Measurements from ENCODE around the gene BTN3A1.
"Not testable (repeated sequence)": the region's sequence is repeated elsewhere in the genome, so short reads cannot be mapped to it uniquely, and the experiment has no call there.

The BTN3A1 gene

DNA sequence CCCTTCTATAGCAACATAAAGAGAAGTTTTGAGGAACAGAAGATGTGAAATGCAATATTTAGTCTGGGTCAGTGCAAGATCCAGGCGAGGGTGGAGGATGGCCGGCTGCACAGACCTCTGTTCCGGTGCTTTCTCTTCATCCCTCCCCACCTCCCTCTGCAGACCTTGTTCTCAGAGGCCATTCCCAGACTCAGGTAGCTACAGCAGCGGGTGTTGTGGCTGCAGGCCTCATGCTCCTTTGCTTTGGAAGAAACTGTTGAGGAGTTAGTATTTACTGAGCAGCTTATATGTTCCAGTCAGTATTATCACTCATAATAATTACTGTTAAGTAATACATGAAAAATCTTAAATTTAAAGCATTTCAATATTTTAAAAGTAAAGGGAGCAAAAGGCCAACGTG lies 39.9 kb downstream of the BTN3A1 start:
- DNase-seq (ENCODE audit: low read depth): no peak

- no peak for DNase-seq (ENCODE audit: low read depth)
These were observed 44.0 kb downstream of the BTN3A1 start for GRCh38 chr6:26445934-26446667.

GRCh38 chr6:26447257-26447656 lies 45.2 kb downstream of the BTN3A1 start:
- DNase-seq (ENCODE audit: low read depth): no peak

GRCh38 chr6:26450240-26450639 lies 48.2 kb downstream of the BTN3A1 start:
- DNase-seq (ENCODE audit: low read depth): no peak

- no peak for DNase-seq (ENCODE audit: low read depth)
These were observed 50.7 kb downstream of the BTN3A1 start for GRCh38 chr6:26452631-26453235.

GRCh38 chr6:26454631-26455030 lies 52.6 kb downstream of the BTN3A1 start:
- no peak for DNase-seq (ENCODE audit: low read depth)

- DNase-seq (ENCODE audit: low read depth): no peak
These were observed 53.4 kb downstream of the BTN3A1 start for GRCh38 chr6:26455357-26455970.

- no peak for DNase-seq (ENCODE audit: low read depth)
These were observed 55.3 kb downstream of the BTN3A1 start for GRCh38 chr6:26457264-26457805.

DNA sequence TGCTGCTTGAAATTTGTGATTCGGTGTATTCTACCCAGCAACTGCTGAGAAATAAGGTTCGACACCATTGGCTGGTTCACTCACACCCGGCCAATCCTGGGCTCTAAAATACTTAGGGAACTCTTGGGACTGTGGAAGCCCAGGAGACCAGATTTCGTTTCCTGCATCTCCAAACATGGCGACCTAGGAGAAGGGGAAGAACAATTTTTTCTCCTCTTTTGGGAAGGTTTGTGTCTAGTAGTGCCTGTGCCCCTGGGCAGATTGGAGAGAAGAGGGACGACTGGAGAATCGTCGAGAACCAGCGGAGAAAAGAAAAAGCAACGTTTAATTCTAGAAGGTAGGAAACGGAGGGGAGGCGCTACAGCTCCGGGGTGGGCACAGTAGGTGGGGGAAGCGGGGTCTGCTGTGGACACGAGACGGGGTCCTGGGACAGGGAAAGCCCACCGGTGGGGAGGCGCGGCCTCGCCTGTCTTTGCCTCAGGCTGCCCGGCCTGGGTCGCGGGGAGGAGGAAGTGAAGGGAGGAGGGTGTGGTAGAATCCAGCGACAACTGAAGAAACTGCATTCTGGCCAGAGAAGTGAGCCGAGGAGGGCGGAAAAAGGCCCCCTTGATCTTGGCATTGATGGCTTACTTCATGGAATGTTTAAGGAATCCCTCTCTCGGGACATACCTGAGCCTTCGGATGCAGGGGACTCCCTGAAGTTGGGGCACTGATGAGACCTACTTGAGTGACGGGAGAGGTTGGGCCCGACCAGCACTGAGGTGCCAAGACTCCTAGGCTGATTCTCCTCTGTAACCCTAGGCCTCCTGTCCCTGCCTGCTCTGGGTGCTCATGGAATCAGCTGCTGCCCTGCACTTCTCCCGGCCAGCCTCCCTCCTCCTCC lies 56.0 kb downstream of the BTN3A1 start, which contains the start of gene BTN2A1:
Gene BTN2A1, plus strand, starts transcription at position 150 of the 883 bp plus-strand sequence. Its CDS starts 682 bp downstream, at position 832.
- peak; percentile 40 for DNase-seq (ENCODE audit: low read depth)

DNA sequence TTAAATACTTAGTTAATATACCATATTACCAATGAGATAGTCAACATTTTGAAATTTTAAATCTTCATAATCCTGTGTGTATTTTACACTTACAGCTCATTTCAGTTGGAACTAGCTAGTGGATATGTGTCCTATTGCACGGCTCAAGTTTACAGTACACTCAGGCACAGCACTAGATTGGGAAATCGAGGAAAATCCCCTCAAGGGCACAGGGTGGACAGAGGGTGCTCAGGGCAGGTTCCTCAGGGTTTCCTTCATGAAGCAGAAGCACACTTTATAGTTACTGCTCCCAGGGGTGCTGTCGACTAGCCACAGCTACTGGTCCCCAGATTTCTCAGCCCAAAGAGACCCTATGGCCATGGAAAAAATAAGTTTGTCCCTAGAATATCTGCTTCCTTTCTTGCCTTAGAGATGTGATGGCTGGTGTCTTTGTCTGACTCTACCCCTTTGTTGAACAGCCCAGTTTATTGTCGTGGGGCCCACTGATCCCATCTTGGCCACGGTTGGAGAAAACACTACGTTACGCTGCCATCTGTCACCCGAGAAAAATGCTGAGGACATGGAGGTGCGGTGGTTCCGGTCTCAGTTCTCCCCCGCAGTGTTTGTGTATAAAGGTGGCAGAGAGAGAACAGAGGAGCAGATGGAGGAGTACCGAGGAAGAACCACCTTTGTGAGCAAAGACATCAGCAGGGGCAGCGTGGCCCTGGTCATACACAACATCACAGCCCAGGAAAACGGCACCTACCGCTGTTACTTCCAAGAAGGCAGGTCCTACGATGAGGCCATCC lies 57.1 kb downstream of the BTN3A1 start:
- no peak for DNase-seq (ENCODE audit: low read depth)

- DNase-seq (ENCODE audit: low read depth): not testable (repeated sequence)
These were observed 59.3 kb downstream of the BTN3A1 start for GRCh38 chr6:26461353-26461752.

DNA sequence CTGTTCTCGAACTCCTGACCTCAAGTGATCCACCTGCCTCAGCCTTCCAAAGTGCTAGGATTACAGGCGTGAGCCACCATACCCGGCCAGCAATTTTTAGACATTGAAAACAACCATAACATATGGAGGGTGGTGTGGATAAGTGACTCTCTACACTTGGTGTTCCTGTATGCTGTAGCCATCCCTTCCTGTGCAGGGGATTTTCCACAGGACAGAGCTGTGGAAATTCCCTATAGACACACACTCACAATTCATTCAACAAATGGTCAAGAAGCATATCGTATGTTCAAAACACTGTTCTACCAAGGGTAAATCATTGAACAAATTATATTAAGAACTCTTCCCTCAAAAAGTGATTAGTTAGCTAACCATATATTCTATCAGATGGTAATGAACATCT lies 61.9 kb downstream of the BTN3A1 start:
- DNase-seq (ENCODE audit: low read depth): no peak

- no peak for DNase-seq (ENCODE audit: low read depth)
These were observed 62.5 kb downstream of the BTN3A1 start for GRCh38 chr6:26464416-26465131.

Measured in activated T-cell treated with anti-CD3 and anti-CD28 coated beads for 1 hour (primary cell).